ENCODE data around the gene PRKN. TPM values are rescaled to one million over a fixed set of nuclear protein-coding genes. Genes with fewer than 3 reads are reported as not detected.

PRKN gene
- total and polyA plus RNA-seq, 2 experiments from 2014 or later: 1.2 to 2.3 TPM

GRCh38 chr6:162345051-162345511 is 382.5 kb downstream of the PRKN start:
- Histone ChIP-seq H2AFZ (peak overlapping the region; percentile 17; the same call in 1 of the 2 replicates), H3K36me3 (ENCODE audit: low read depth) (no peaks in the 10 kb centered on the region), H3K4me3 (no peak overlapping the region), H3K4me1 (ENCODE audit: insufficient read depth) (peaks cover 28% of the 10 kb centered on the region), H3K9me3 (ENCODE audit: low read depth) (no peaks in the 10 kb centered on the region), H4K20me1 (ENCODE audit: insufficient read depth) (no peaks in the 10 kb centered on the region), H3K4me2 (ENCODE audit: unreplicated experiment) (peak overlapping the region; percentile 44), H3K9me2 (ENCODE audit: insufficient read depth) (no peaks in the 10 kb centered on the region), H3F3A (ENCODE audit: insufficient read depth) (peaks cover 15% of the 10 kb centered on the region; the same call in 1 of the 2 replicates), H3K9ac (no peak overlapping the region), H3K27ac (peak overlapping the region; percentile 30; the same call in 1 of the 2 replicates), H3K27me3 (replicated peaks; ENCODE audit: insufficient read depth) (no peaks in the 10 kb centered on the region), H3K79me2 (ENCODE audit: insufficient read depth) (no peaks in the 10 kb centered on the region)
- TF ChIP-seq EZH2phosphoT487 (IDR thresholded peaks at IDR 0.05; ENCODE audit: insufficient read depth, low read depth): no peak
- DNase-seq: peak; percentile 72
- 43 to 47% methylated on average over 4 of the region's 4 CpGs for WGBS, 2 experiments (ENCODE audit: low coverage in 1 of 2, low lambda C conversion rate in 2 of 2, missing lambda C conversion rate in 2 of 2)
- in situ Hi-C loops (cut with MboI): no loop called here

- no peak overlapping the region for H3K9ac ChIP-seq
- no peaks in the 10 kb centered on the region for H3K79me2 ChIP-seq (ENCODE audit: insufficient read depth)
- no peaks in the 10 kb centered on the region for H4K20me1 ChIP-seq (ENCODE audit: insufficient read depth)
- H3K27me3 ChIP-seq (replicated peaks; ENCODE audit: insufficient read depth): no peaks in the 10 kb centered on the region
- H3K36me3 ChIP-seq (ENCODE audit: low read depth): no peaks in the 10 kb centered on the region
- H3K4me3 ChIP-seq: no peak overlapping the region
- peaks cover 15% of the 10 kb centered on the region; the same call in 1 of the 2 replicates for H3F3A ChIP-seq (ENCODE audit: insufficient read depth)
- no peaks in the 10 kb centered on the region for H3K9me3 ChIP-seq (ENCODE audit: low read depth)
- peaks cover 28% of the 10 kb centered on the region for H3K4me1 ChIP-seq (ENCODE audit: insufficient read depth)
- in situ Hi-C loops (cut with MboI): no loop called here
- H3K4me2 ChIP-seq (ENCODE audit: unreplicated experiment): peak overlapping the region; percentile 44
- H3K27ac ChIP-seq: 0 out of 2 replicates have a peak overlapping the region, but pooled peaks have one; percentile 30
- TF ChIP-seq EZH2phosphoT487 (IDR thresholded peaks at IDR 0.05; ENCODE audit: insufficient read depth, low read depth) (no peak), EZH2 (IDR thresholded peaks at IDR 0.05; ENCODE audit: insufficient read depth, poor library complexity, severe bottlenecking) (no peak)
- peak; percentile 3 for DNase-seq
- WGBS, 2 experiments (ENCODE audit: low coverage in 1 of 2, low lambda C conversion rate in 2 of 2, missing lambda C conversion rate in 2 of 2): 62 to 64% methylated on average over 2 of the region's 2 CpGs
- peak overlapping the region; percentile 17; the same call in 1 of the 2 replicates for H2AFZ ChIP-seq
- no peaks in the 10 kb centered on the region for H3K9me2 ChIP-seq (ENCODE audit: insufficient read depth)
Measured at GRCh38 chr6:162344646-162345010, 382.9 kb downstream of the PRKN start.

DNA sequence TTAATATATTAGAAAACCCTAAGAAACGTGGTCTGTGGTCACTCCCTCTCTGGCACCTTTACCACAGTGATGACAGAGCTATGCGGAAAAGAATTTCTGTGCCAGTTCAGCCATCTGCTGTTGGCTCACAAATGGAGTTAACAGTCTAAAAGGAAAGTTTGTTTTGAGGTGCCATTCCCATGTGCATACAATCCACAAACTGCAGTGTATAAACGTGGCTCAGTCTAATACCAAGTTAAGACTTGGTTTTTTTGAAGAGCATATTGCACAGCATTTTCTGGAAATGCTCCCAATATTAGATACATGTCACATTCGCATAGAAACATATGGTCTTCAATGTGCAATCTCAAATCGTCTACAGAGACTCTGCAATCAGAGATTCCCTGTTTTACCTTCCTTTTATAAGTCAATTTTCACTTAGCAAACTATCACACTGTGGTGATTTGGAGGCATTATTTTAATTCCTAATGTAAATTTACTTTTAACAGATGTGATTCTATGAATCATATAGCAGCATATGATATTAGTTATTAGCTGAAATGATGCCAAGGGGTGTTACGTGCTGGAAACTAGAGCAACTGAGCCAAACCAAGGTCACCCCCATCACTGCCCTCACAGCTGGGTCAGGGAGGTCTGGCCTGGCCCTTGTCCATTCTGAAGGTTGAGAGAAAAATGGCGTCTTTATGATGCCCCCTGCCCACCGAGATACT is 383.5 kb downstream of the PRKN start:
- in situ Hi-C loops (cut with MboI): no loop called here
- peaks cover 15% of the 10 kb centered on the region; the same call in 1 of the 2 replicates for H3F3A ChIP-seq (ENCODE audit: insufficient read depth)
- no peaks in the 10 kb centered on the region for H3K36me3 ChIP-seq (ENCODE audit: low read depth)
- H3K9ac ChIP-seq: no peak overlapping the region
- TF ChIP-seq EZH2 (IDR thresholded peaks at IDR 0.05; ENCODE audit: insufficient read depth, poor library complexity, severe bottlenecking) (no peak), EZH2phosphoT487 (IDR thresholded peaks at IDR 0.05; ENCODE audit: insufficient read depth, low read depth) (no peak)
- 16 to 19% methylated on average over 8 of the region's 8 CpGs for WGBS, 2 experiments (ENCODE audit: low coverage in 1 of 2, low lambda C conversion rate in 2 of 2, missing lambda C conversion rate in 2 of 2)
- no peaks in the 10 kb centered on the region for H3K9me3 ChIP-seq (ENCODE audit: low read depth)
- no peak overlapping the region for H3K4me3 ChIP-seq
- H3K4me1 ChIP-seq (ENCODE audit: insufficient read depth): peaks cover 28% of the 10 kb centered on the region
- no peak overlapping the region for H3K27ac ChIP-seq
- H3K4me2 ChIP-seq (ENCODE audit: unreplicated experiment): peak overlapping the region; percentile 54
- no peaks in the 10 kb centered on the region for H4K20me1 ChIP-seq (ENCODE audit: insufficient read depth)
- no peaks in the 10 kb centered on the region for H3K9me2 ChIP-seq (ENCODE audit: insufficient read depth)
- H2AFZ ChIP-seq: no peak overlapping the region
- no peaks in the 10 kb centered on the region for H3K79me2 ChIP-seq (ENCODE audit: insufficient read depth)
- DNase-seq: peak; percentile 69
- no peaks in the 10 kb centered on the region for H3K27me3 ChIP-seq (replicated peaks; ENCODE audit: insufficient read depth)

DNA sequence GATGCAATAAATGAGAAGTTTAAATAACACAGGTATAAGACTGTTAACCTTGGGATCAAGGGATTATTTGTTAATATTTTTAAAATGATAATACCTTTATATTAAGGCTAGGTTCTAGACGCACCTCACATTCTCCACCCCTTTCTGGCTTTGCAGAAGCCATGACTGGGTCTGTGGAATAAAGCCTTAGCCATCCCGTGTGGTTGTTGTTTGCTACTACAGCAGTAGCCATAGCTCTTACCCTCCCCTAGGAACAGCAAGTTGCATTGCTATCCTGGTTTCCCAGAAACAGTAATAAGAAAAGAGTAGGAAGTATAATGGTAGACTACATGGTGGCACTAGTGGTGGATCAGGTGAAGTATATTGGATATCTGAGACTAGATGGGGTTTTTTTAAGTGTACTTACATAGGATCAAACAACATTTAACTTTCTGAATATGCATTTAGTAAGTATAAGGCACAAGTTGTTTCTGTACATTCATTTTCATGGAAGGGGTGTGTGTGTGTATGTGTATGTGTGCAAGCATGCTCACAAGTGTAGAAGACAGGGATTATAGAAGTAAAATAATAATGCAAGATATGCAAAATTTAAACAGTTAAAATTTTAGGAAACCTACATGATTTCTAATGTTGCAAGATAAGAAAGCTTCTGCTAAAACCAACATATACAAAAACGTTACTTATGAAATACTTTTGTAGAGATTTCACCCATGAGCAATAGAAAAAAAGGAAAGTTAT is 384.2 kb downstream of the PRKN start:
- Histone ChIP-seq H3K79me2 (ENCODE audit: insufficient read depth) (no peaks in the 10 kb centered on the region), H3K4me2 (ENCODE audit: unreplicated experiment) (peak overlapping the region; percentile 54), H3K4me1 (ENCODE audit: insufficient read depth) (peaks cover 28% of the 10 kb centered on the region), H3K27ac (no peak overlapping the region), H3K27me3 (replicated peaks; ENCODE audit: insufficient read depth) (no peaks in the 10 kb centered on the region), H3K4me3 (no peak overlapping the region), H3K9me2 (ENCODE audit: insufficient read depth) (no peaks in the 10 kb centered on the region), H3K9ac (no peak overlapping the region), H2AFZ (no peak overlapping the region), H3K9me3 (ENCODE audit: low read depth) (no peaks in the 10 kb centered on the region), H3F3A (ENCODE audit: insufficient read depth) (peaks cover 15% of the 10 kb centered on the region; the same call in 1 of the 2 replicates), H3K36me3 (ENCODE audit: low read depth) (no peaks in the 10 kb centered on the region), H4K20me1 (ENCODE audit: insufficient read depth) (no peaks in the 10 kb centered on the region)
- peak; percentile 8 for DNase-seq
- WGBS, 2 experiments (ENCODE audit: low coverage in 1 of 2, low lambda C conversion rate in 2 of 2, missing lambda C conversion rate in 2 of 2): 47 to 48% methylated on average over 3 of the region's 3 CpGs
- TF ChIP-seq EZH2 (IDR thresholded peaks at IDR 0.05; ENCODE audit: insufficient read depth, poor library complexity, severe bottlenecking) (no peak), EZH2phosphoT487 (IDR thresholded peaks at IDR 0.05; ENCODE audit: insufficient read depth, low read depth) (no peak)
- in situ Hi-C loops (cut with MboI): no loop called here
